GM19452 (cell line): ENCODE measurements around the gene ST6GALNAC3.
"Not testable (repeated sequence)": the region's sequence is repeated elsewhere in the genome, so short reads cannot be mapped to it uniquely, and the experiment has no call there.

Source experiments
- ATAC-seq: cut with Tn5 transposase; IDR thresholded peaks from one replicate; pipeline ENCODE4 v1.9.1; 2021; ENCODE audit not compliant: unreplicated experiment

Gene ST6GALNAC3

GRCh38 chr1:76613886-76614285 is 539.3 kb downstream of the ST6GALNAC3 start:
- no peak for ATAC-seq

- no peak for ATAC-seq
These were observed 540.9 kb downstream of the ST6GALNAC3 start for GRCh38 chr1:76615253-76616035.

GRCh38 chr1:76620371-76620770 is 545.8 kb downstream of the ST6GALNAC3 start:
- no peak for ATAC-seq

- no peak for ATAC-seq
These were observed 548.4 kb downstream of the ST6GALNAC3 start for GRCh38 chr1:76622774-76623528.

GRCh38 chr1:76625886-76626678 is 551.5 kb downstream of the ST6GALNAC3 start:
- ATAC-seq: no peak

GRCh38 chr1:76627498-76627897 is 553.0 kb downstream of the ST6GALNAC3 start:
- no peak for ATAC-seq

GRCh38 chr1:76627901-76628300 is 553.4 kb downstream of the ST6GALNAC3 start:
- ATAC-seq: no peak

GRCh38 chr1:76632136-76632535 is 557.6 kb downstream of the ST6GALNAC3 start:
- ATAC-seq: no peak

- no peak for ATAC-seq
These were observed 561.2 kb downstream of the ST6GALNAC3 start for GRCh38 chr1:76635784-76636183.

- no peak for ATAC-seq
These were observed 564.6 kb downstream of the ST6GALNAC3 start for GRCh38 chr1:76639181-76639580.

- no peak for ATAC-seq
These were observed 565.5 kb downstream of the ST6GALNAC3 start for GRCh38 chr1:76640092-76640491.

GRCh38 chr1:76640723-76641122 is 566.2 kb downstream of the ST6GALNAC3 start:
- no peak for ATAC-seq

GRCh38 chr1:76644139-76644538 is 569.6 kb downstream of the ST6GALNAC3 start:
- ATAC-seq: no peak

- ATAC-seq: not testable (repeated sequence)
These were observed 578.3 kb downstream of the ST6GALNAC3 start for GRCh38 chr1:76652860-76653259.

GRCh38 chr1:76657623-76658022 is 583.1 kb downstream of the ST6GALNAC3 start:
- no peak for ATAC-seq

GRCh38 chr1:76659171-76659940 is 584.8 kb downstream of the ST6GALNAC3 start:
- ATAC-seq: no peak

- ATAC-seq: no peak
These were observed 587.0 kb downstream of the ST6GALNAC3 start for GRCh38 chr1:76661531-76661930.

- no peak for ATAC-seq
These were observed 592.0 kb downstream of the ST6GALNAC3 start for GRCh38 chr1:76666499-76666898.

GRCh38 chr1:76668046-76668445 is 593.5 kb downstream of the ST6GALNAC3 start:
- peak; percentile 75 for ATAC-seq

- ATAC-seq: no peak
These were observed 594.6 kb downstream of the ST6GALNAC3 start for GRCh38 chr1:76669131-76669530.
